ENCODE measurements around the gene STARD8.
"Not testable (repeated sequence)": the region's sequence is repeated elsewhere in the genome, so short reads cannot be mapped to it uniquely, and the experiment has no call there.

The STARD8 gene

DNA sequence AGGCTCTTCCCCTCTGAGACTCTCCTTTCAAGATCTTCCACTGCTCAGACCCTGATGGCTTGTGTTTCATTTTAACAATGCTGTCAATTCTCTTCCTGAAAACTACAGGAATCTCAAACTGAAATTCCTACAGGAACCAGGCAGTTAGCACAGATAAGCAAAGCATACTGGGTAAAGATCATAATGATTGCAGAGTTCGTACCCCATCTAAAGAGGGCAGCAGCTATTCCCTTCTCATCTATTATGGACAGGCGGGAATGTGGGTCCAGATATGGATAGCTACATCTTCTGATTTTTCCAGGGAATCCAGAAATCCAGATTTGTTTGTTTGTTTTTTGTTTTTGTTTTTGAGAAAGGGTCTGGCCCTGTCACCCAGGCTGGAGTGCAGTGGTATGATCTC lies 83.8 kb downstream of the STARD8 start (continued):
- TF ChIP-seq, protein P1, sequence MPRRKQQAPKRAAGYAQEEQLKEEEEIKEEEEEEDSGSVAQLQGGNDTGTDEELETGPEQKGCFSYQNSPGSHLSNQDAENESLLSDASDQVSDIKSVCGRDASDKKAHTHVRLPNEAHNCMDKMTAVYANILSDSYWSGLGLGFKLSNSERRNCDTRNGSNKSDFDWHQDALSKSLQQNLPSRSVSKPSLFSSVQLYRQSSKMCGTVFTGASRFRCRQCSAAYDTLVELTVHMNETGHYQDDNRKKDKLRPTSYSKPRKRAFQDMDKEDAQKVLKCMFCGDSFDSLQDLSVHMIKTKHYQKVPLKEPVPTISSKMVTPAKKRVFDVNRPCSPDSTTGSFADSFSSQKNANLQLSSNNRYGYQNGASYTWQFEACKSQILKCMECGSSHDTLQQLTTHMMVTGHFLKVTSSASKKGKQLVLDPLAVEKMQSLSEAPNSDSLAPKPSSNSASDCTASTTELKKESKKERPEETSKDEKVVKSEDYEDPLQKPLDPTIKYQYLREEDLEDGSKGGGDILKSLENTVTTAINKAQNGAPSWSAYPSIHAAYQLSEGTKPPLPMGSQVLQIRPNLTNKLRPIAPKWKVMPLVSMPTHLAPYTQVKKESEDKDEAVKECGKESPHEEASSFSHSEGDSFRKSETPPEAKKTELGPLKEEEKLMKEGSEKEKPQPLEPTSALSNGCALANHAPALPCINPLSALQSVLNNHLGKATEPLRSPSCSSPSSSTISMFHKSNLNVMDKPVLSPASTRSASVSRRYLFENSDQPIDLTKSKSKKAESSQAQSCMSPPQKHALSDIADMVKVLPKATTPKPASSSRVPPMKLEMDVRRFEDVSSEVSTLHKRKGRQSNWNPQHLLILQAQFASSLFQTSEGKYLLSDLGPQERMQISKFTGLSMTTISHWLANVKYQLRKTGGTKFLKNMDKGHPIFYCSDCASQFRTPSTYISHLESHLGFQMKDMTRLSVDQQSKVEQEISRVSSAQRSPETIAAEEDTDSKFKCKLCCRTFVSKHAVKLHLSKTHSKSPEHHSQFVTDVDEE (CRISPR knock-in tag; IDR thresholded peaks at IDR 0.05): no peak

DNA sequence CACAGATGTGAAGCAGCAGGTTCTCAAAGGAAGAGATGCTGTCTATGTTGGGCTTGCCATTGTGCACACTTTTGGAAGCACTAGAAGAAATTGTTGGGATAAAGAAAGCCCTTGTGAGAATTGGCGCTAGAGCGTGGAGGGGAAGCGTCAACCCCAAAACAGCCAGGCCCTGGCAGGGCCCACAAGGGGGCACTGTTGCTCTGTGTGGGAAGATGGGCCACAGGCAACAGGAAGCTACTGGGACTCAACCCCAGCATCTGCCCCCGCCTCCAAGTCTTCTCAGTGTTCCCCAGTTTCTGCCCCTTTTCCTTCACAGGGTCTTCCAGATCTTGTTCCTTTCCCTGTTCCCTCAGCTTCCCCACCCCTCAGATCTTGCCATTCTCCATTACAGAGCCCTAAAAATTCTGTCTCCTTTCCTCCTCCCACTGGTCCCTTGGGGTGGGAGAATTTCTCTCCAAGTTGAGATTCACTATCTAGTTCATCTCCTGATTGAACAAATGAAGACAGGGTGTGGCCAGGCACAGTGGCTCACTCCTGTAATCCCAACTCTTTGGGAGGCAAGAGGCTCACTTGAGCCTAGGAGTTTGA lies 85.5 kb downstream of the STARD8 start:
- peak; percentile 94 for ATAC-seq
- TF ChIP-seq, protein P1 (CRISPR knock-in tag; IDR thresholded peaks at IDR 0.05): no peak
- TF ChIP-seq, protein P2, sequence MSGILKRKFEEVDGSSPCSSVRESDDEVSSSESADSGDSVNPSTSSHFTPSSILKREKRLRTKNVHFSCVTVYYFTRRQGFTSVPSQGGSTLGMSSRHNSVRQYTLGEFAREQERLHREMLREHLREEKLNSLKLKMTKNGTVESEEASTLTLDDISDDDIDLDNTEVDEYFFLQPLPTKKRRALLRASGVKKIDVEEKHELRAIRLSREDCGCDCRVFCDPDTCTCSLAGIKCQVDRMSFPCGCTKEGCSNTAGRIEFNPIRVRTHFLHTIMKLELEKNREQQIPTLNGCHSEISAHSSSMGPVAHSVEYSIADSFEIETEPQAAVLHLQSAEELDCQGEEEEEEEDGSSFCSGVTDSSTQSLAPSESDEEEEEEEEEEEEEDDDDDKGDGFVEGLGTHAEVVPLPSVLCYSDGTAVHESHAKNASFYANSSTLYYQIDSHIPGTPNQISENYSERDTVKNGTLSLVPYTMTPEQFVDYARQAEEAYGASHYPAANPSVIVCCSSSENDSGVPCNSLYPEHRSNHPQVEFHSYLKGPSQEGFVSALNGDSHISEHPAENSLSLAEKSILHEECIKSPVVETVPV (CRISPR knock-in tag; IDR thresholded peaks at IDR 0.05): no peak
- no peak for TF ChIP-seq GLIS3 (CRISPR knock-in tag; IDR thresholded peaks at IDR 0.05)
- no peak for TF ChIP-seq OSR1 (CRISPR knock-in tag; IDR thresholded peaks at IDR 0.05)

DNA sequence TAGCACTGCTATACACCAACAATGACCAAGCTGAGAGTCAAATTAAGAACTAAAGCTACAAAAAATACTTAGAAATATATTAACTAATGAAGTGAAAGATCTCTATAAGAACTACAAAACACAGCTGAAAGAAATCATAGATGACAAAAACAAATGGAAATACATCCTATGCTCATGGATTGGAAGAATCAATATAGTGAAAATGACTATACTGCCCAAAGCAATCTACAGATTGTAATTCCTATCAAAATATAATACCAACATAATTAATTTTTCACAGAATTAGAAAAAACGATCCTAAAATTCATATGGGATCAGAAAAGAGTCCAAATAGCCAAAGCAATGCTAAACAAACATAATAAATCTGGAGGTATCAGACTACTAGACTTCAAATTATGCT lies 87.8 kb downstream of the STARD8 start:
- no peak for ATAC-seq
- TF ChIP-seq ISL1 (CRISPR knock-in tag; IDR thresholded peaks at IDR 0.05): no peak
- TF ChIP-seq, protein P3, sequence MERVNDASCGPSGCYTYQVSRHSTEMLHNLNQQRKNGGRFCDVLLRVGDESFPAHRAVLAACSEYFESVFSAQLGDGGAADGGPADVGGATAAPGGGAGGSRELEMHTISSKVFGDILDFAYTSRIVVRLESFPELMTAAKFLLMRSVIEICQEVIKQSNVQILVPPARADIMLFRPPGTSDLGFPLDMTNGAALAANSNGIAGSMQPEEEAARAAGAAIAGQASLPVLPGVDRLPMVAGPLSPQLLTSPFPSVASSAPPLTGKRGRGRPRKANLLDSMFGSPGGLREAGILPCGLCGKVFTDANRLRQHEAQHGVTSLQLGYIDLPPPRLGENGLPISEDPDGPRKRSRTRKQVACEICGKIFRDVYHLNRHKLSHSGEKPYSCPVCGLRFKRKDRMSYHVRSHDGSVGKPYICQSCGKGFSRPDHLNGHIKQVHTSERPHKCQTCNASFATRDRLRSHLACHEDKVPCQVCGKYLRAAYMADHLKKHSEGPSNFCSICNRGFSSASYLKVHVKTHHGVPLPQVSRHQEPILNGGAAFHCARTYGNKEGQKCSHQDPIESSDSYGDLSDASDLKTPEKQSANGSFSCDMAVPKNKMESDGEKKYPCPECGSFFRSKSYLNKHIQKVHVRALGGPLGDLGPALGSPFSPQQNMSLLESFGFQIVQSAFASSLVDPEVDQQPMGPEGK (CRISPR knock-in tag; IDR thresholded peaks at IDR 0.05; ENCODE audit: borderline replicate concordance): no peak
- no peak for TF ChIP-seq TOX (CRISPR knock-in tag; IDR thresholded peaks at IDR 0.05; ENCODE audit: borderline replicate concordance)
- TF ChIP-seq, protein P4, sequence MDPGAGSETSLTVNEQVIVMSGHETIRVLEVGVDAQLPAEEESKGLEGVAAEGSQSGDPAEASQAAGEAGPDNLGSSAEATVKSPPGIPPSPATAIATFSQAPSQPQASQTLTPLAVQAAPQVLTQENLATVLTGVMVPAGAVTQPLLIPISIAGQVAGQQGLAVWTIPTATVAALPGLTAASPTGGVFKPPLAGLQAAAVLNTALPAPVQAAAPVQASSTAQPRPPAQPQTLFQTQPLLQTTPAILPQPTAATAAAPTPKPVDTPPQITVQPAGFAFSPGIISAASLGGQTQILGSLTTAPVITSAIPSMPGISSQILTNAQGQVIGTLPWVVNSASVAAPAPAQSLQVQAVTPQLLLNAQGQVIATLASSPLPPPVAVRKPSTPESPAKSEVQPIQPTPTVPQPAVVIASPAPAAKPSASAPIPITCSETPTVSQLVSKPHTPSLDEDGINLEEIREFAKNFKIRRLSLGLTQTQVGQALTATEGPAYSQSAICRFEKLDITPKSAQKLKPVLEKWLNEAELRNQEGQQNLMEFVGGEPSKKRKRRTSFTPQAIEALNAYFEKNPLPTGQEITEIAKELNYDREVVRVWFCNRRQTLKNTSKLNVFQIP (CRISPR knock-in tag; IDR thresholded peaks at IDR 0.05; ENCODE audit: borderline replicate concordance, low read depth): no peak
- TF ChIP-seq, protein P1 (CRISPR knock-in tag; IDR thresholded peaks at IDR 0.05): no peak
- no peak for TF ChIP-seq ZNF8 (CRISPR knock-in tag; IDR thresholded peaks at IDR 0.05)
- no peak for TF ChIP-seq PPARA (CRISPR knock-in tag; IDR thresholded peaks at IDR 0.05; ENCODE audit: borderline replicate concordance)
- TF ChIP-seq TCF4 (CRISPR knock-in tag; IDR thresholded peaks at IDR 0.05; ENCODE audit: borderline replicate concordance): no peak
- TF ChIP-seq ARNTL (CRISPR knock-in tag; IDR thresholded peaks at IDR 0.05; ENCODE audit: borderline replicate concordance, low read depth): no peak
- TF ChIP-seq BACH2 (CRISPR knock-in tag; IDR thresholded peaks at IDR 0.05; ENCODE audit: borderline replicate concordance): no peak
- TF ChIP-seq GLIS3 (CRISPR knock-in tag; IDR thresholded peaks at IDR 0.05): no peak
- TF ChIP-seq ZFP3 (CRISPR knock-in tag; IDR thresholded peaks at IDR 0.05): no peak
- no peak for TF ChIP-seq OSR1 (CRISPR knock-in tag; IDR thresholded peaks at IDR 0.05)
- TF ChIP-seq ZC3H10 (CRISPR knock-in tag; IDR thresholded peaks at IDR 0.05): no peak
- TF ChIP-seq, protein P2 (CRISPR knock-in tag; IDR thresholded peaks at IDR 0.05): no peak
- no peak for TF ChIP-seq RARB (CRISPR knock-in tag; IDR thresholded peaks at IDR 0.05)

DNA sequence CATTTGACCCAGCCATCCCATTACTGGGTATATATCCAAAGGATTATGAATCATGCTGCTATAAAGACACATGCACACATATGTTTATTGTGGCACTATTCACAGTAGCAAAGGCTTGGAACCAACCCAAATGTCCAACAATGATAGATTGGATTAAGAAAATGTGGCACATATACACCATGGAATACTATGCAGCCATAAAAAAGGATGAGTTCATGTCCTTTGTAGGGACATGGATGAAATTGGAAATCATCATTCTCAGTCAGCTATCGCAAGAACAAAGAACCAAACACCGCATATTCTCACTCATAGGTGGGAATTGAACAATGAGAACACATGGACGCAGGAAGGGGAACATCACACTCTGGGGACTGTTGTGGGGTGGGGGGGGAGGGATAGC lies 94.4 kb downstream of the STARD8 start:
- not testable (repeated sequence) for ATAC-seq
